Central memory CD8-positive, alpha-beta T cell (primary cell): ENCODE data around the gene RPA3.
A peak's percentile ranks its signal among the peaks of the same experiment; 100 is the strongest.

Experiments used
- ATAC-seq: fragments of 150-1000 bp; cut with Tn5 transposase; replicated peaks from 2 replicates; pipeline ENCODE4 v1.10.0; 2022; ENCODE audit warnings: mild to moderate bottlenecking, moderate FRiP score, moderate number of reproducible peaks; ENCODE audit not compliant: poor library complexity, severe bottlenecking; ENCODE audit errors: extremely low read depth
- DNase-seq, 2 donors: peaks; one replicate each; pipeline ENCODE4 v3.0.0; 2021; ENCODE audit warnings: low spot score in 2 of 2
- H3K27ac Mint-ChIP-seq: one replicate; pipeline ENCODE4 v1.8.0; 2022; ENCODE audit warnings: low read depth, mild to moderate bottlenecking, moderate library complexity, mixed read lengths
- H3K27me3 Mint-ChIP-seq: one replicate; pipeline ENCODE4 v1.8.0; 2022; ENCODE audit warnings: mixed read lengths
- H3K36me3 Mint-ChIP-seq: one replicate; pipeline ENCODE4 v1.8.0; 2022; ENCODE audit warnings: mild to moderate bottlenecking, moderate library complexity, mixed read lengths; ENCODE audit not compliant: insufficient read depth
- H3K4me1 Mint-ChIP-seq: one replicate; pipeline ENCODE4 v1.8.0; 2022; ENCODE audit warnings: mixed read lengths
- H3K4me3 Mint-ChIP-seq: one replicate; pipeline ENCODE4 v1.8.0; 2022; ENCODE audit warnings: mild to moderate bottlenecking, moderate library complexity, mixed read lengths
- H3K9me3 Mint-ChIP-seq: one replicate; pipeline ENCODE4 v1.8.0; 2022; ENCODE audit warnings: mixed read lengths

RPA3 gene

DNA sequence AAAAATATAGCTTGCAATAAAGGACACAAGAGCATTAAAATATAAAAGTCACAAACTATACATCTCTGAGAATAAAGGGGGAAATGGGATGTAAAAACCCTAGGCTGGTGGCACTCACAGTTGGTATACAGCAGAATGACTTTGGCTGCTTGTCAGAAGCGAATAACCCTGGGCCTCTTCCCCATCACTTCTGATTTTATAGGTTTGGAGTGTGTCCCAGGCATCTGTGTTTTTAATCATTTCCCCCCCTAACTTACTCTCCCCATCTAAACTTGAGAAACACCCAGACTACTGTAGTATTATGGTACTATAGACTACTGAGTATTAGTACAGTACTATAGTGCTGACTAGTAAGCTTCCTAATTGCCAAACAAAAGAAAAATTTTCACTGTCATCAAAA, 1.8 kb upstream of the RPA3 start:
- peaks cover 10% of the 10 kb centered on the region for H3K4me1 Mint-ChIP-seq
- H3K9me3 Mint-ChIP-seq: no peaks in the 10 kb centered on the region
- ATAC-seq (no peak), DNase-seq (no peak)
- no peaks in the 10 kb centered on the region for H3K27me3 Mint-ChIP-seq
- no peaks in the 10 kb centered on the region for H3K36me3 Mint-ChIP-seq
- H3K4me3 Mint-ChIP-seq: no peak overlapping the region
- H3K27ac Mint-ChIP-seq: no peak overlapping the region

GRCh38 chr7:7719236-7719635, 829 bp upstream of the RPA3 start:
- Mint-ChIP-seq H3K9me3 (no peaks in the 10 kb centered on the region), H3K27ac (peak overlapping the region; percentile 22), H3K4me1 (peaks cover 10% of the 10 kb centered on the region), H3K4me3 (no peak overlapping the region), H3K36me3 (no peaks in the 10 kb centered on the region), H3K27me3 (no peaks in the 10 kb centered on the region)
- DNase-seq (no peak), ATAC-seq (peak; percentile 89)

DNA sequence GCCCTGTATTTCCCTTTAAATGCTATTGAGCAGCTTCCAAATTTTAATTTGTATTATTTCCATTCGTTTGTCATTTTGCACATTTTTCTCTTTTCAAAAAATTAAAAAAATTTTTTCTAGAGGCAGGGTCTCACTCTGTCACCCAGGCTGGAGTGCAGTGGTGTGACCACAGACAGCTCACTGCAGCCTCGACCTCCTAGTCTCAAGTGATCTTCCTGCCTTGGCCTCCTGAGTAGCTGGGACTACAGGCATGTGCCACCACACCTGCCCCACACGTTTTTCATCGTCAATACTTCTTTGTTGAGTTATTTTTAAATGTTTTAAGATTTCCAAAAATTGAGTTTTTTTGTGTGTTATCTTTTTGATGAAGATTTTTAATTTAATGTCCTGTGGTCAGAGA, 4.7 kb downstream of the RPA3 start:
- H3K9me3 Mint-ChIP-seq: no peaks in the 10 kb centered on the region
- H3K27ac Mint-ChIP-seq: no peak overlapping the region
- H3K4me1 Mint-ChIP-seq: no peaks in the 10 kb centered on the region
- DNase-seq (no peak), ATAC-seq (no peak)
- no peak overlapping the region for H3K4me3 Mint-ChIP-seq
- no peaks in the 10 kb centered on the region for H3K27me3 Mint-ChIP-seq
- H3K36me3 Mint-ChIP-seq: peaks cover 2% of the 10 kb centered on the region

DNA sequence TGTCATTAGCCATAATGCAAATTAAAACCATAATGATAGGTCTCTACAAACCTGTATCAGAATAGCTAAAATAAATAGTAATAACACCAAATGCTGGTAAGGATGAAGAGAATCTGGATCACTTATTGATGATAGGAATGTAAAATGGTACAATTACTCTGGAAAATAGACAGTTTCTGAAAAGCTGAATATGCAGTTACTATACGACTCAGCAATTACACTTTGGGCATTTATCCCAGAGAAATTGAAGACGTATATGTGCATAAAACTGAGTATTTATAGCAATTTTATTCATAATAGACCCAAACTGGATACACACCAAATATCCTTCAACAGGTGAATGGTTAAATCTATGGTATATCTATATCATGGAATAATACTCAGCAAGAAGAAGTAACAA, 7.9 kb downstream of the RPA3 start:
- ATAC-seq (no peak), DNase-seq (no peak)
- Mint-ChIP-seq H3K27me3 (no peaks in the 10 kb centered on the region), H3K27ac (no peak overlapping the region), H3K36me3 (peaks cover 2% of the 10 kb centered on the region), H3K4me1 (peaks cover 8% of the 10 kb centered on the region), H3K9me3 (no peaks in the 10 kb centered on the region), H3K4me3 (no peak overlapping the region)

GRCh38 chr7:7709291-7709690, 9.1 kb downstream of the RPA3 start:
- H3K27me3 Mint-ChIP-seq: no peaks in the 10 kb centered on the region
- no peaks in the 10 kb centered on the region for H3K9me3 Mint-ChIP-seq
- DNase-seq: no peak
- ATAC-seq: no peak
- no peak overlapping the region for H3K27ac Mint-ChIP-seq
- H3K36me3 Mint-ChIP-seq: peaks cover 2% of the 10 kb centered on the region
- no peak overlapping the region for H3K4me3 Mint-ChIP-seq
- H3K4me1 Mint-ChIP-seq: peaks cover 8% of the 10 kb centered on the region

- H3K27ac Mint-ChIP-seq: no peak overlapping the region
- H3K36me3 Mint-ChIP-seq: no peaks in the 10 kb centered on the region
- no peak overlapping the region for H3K4me3 Mint-ChIP-seq
- ATAC-seq (no peak), DNase-seq (no peak)
- no peaks in the 10 kb centered on the region for H3K27me3 Mint-ChIP-seq
- H3K9me3 Mint-ChIP-seq: no peaks in the 10 kb centered on the region
- peaks cover 8% of the 10 kb centered on the region for H3K4me1 Mint-ChIP-seq
These were observed 10.6 kb downstream of the RPA3 start for GRCh38 chr7:7707806-7708205.

DNA sequence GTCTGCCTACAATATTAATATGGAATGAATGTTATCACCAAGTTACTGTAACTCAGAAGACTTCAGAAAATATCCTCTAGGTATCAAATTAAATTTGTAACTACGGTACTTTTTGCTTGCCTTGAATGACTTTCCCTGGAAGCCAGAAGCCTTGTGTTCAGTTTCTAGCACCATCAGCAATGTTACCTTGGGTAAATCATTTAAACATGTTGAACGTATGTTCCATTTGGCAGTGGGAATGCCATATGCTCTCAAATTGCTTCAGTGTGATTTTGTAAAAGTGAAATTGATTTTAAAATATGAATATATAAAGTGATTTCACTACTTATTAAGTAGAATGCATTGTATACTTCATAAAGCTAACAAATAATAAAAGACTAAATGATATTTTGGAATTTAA, 11.2 kb downstream of the RPA3 start:
- Mint-ChIP-seq H3K36me3 (no peaks in the 10 kb centered on the region), H3K9me3 (no peaks in the 10 kb centered on the region), H3K27ac (no peak overlapping the region), H3K27me3 (no peaks in the 10 kb centered on the region), H3K4me1 (peaks cover 8% of the 10 kb centered on the region), H3K4me3 (no peak overlapping the region)
- no peak for DNase-seq
- no peak for ATAC-seq

GRCh38 chr7:7706556-7707172, 11.7 kb downstream of the RPA3 start:
- Mint-ChIP-seq H3K4me1 (peaks cover 11% of the 10 kb centered on the region), H3K4me3 (no peak overlapping the region), H3K27me3 (no peaks in the 10 kb centered on the region), H3K27ac (no peak overlapping the region), H3K9me3 (no peaks in the 10 kb centered on the region), H3K36me3 (no peaks in the 10 kb centered on the region)
- ATAC-seq (no peak), DNase-seq (no peak)

GRCh38 chr7:7706101-7706511, 12.3 kb downstream of the RPA3 start:
- H3K4me3 Mint-ChIP-seq: no peak overlapping the region
- ATAC-seq: no peak
- no peak for DNase-seq
- no peaks in the 10 kb centered on the region for H3K9me3 Mint-ChIP-seq
- H3K27me3 Mint-ChIP-seq: no peaks in the 10 kb centered on the region
- H3K36me3 Mint-ChIP-seq: no peaks in the 10 kb centered on the region
- no peak overlapping the region for H3K27ac Mint-ChIP-seq
- peaks cover 14% of the 10 kb centered on the region for H3K4me1 Mint-ChIP-seq

DNA sequence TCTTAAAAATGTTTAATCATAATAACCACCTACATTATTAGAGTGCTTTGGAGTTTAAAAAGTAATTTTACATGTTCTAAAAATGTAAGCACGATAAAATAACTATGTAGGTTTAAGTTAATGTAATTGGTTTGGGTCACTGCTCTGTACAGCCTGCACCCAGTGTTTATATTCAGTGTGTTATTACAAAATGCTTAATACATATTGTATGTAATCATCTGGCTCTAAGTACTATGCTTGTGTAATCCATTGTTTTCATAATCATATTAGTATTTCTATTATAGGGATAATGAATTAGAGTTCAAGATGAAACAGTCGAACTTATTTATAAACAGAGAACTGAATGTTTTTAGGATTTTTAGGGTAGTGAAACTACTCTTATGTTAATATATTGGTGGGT, 13.1 kb downstream of the RPA3 start:
- Mint-ChIP-seq H3K9me3 (no peaks in the 10 kb centered on the region), H3K4me1 (peaks cover 14% of the 10 kb centered on the region), H3K4me3 (no peak overlapping the region), H3K27ac (no peak overlapping the region), H3K27me3 (no peaks in the 10 kb centered on the region), H3K36me3 (no peaks in the 10 kb centered on the region)
- ATAC-seq: no peak
- DNase-seq: no peak

DNA sequence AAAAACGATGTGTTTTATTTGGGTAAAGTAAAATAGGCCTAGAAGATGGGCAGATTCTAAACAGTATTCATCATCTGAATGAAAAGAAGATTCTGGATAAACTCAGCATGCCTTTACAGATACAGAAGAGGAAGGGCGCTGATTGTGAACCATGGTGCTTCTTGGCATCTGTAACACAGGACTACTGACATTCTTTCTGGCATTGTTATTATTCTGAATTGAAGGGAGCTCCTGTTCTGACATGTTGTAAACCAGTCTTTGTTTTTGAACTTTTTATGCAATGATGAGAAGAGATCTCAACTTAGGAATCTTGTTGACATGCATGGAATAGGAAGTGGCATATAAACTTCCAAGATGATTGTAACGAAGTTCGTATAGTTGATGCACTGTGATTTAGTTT, 13.5 kb downstream of the RPA3 start:
- Mint-ChIP-seq H3K4me1 (peaks cover 17% of the 10 kb centered on the region), H3K36me3 (no peaks in the 10 kb centered on the region), H3K4me3 (no peak overlapping the region), H3K27ac (no peak overlapping the region), H3K27me3 (no peaks in the 10 kb centered on the region), H3K9me3 (no peaks in the 10 kb centered on the region)
- no peak for DNase-seq
- ATAC-seq: no peak

DNA sequence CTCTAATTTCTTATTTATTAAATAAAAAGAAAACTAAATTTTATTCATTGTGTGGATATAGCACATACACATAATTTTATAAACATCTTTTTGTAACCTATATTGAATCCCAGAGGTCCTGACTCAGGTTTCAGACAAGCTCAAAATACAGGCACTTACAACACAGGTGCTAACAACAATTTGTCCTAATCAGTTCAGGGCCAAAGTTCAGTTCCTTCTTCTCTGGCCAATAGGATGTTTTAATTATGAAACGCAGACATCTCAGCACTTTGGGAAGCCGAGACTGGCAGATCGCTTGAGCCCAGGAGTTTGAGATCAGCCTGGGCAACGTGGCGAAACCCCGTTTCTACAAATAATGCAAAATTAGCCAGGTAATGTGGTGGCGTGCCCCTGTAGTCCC, 15.0 kb downstream of the RPA3 start:
- DNase-seq (no peak), ATAC-seq (no peak)
- Mint-ChIP-seq H3K9me3 (no peaks in the 10 kb centered on the region), H3K27ac (no peak overlapping the region), H3K4me3 (no peak overlapping the region), H3K4me1 (peaks cover 22% of the 10 kb centered on the region), H3K27me3 (no peaks in the 10 kb centered on the region), H3K36me3 (no peaks in the 10 kb centered on the region)

DNA sequence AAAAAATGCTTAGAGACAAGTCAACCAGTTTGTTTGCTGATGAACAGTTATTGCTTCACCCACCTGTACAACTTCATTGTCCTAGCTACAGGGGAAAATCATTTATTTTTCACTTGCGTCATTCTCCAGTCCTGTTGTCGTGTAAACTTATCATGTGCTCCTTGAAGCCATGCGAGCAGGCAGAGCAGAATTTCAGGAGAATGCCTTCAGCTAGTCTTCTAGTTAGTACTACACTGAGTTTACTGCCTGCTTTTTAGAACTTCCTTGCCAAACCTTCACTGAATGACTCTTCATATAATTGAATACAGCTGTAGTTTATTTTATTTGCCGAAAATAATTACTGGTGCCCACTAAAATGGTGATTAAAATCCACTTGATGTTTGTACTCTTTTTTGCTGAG, 15.6 kb downstream of the RPA3 start:
- Mint-ChIP-seq H3K9me3 (no peaks in the 10 kb centered on the region), H3K27ac (no peak overlapping the region), H3K4me1 (peaks cover 22% of the 10 kb centered on the region), H3K4me3 (no peak overlapping the region), H3K27me3 (no peaks in the 10 kb centered on the region), H3K36me3 (no peaks in the 10 kb centered on the region)
- DNase-seq: no peak
- ATAC-seq: no peak

- Mint-ChIP-seq H3K9me3 (no peaks in the 10 kb centered on the region), H3K4me1 (peaks cover 27% of the 10 kb centered on the region), H3K27ac (no peak overlapping the region), H3K4me3 (no peak overlapping the region), H3K36me3 (no peaks in the 10 kb centered on the region), H3K27me3 (no peaks in the 10 kb centered on the region)
- DNase-seq (no peak), ATAC-seq (no peak)
These were observed 16.9 kb downstream of the RPA3 start for GRCh38 chr7:7701527-7701926.
